Fibroblast of pulmonary artery (primary cell): ENCODE data around the gene NUP214.

ENCODE experiments used
- DNase-seq: peaks from one replicate; pipeline ENCODE4 v3.0.0-alpha.2; 2010; ENCODE audit warnings: low read depth
- H3K4me3 ChIP-seq: replicated peaks from 2 replicates; pipeline ENCODE4 v1.5.1; 2011; ENCODE audit warnings: low read depth, mild to moderate bottlenecking, control low read depth, low read length, moderate library complexity
- CTCF ChIP-seq: IDR thresholded peaks from 2 replicates; pipeline ENCODE4 v1.5.1; 2011; ENCODE audit warnings: mild to moderate bottlenecking, control low read depth, low read length, inconsistent platforms; ENCODE audit errors: missing control alignments

NUP214 gene

DNA sequence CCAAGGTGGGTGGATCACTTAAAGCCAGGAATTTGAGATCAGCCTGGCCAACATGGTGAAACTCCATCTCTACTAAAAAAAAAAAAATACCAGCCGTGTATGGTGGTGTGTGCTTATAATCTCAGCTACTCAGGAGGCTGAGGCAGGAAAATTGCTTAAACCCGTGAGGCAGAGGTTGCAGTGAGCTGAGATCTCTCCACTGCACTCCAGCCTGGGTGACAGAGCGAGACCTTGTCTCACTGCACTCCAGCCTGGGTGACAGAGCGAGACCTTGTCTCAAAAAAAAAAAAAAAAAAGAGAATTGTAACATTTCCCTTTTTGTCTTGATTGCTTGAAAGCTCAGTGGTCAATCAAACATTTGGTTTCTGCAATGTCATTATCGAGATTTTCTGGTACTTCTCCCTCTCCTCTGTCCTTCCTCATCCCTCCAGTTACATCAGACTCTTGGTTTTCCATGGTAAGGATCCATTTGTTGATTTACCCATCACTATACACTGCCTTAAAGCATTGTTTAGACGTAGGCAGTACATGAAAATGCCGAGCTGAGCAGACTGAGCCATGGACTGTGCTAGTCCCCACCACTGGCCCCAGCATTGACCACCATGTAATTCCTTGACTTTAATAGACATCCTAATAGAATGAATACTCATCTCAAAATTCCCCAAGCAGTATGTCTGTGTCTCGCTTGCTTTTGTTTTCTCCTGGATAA lies 40.6 kb upstream of the NUP214 start:
- H3K4me3 ChIP-seq = no peak overlapping the region
- no peak for DNase-seq
- TF ChIP-seq CTCF = no peak

DNA sequence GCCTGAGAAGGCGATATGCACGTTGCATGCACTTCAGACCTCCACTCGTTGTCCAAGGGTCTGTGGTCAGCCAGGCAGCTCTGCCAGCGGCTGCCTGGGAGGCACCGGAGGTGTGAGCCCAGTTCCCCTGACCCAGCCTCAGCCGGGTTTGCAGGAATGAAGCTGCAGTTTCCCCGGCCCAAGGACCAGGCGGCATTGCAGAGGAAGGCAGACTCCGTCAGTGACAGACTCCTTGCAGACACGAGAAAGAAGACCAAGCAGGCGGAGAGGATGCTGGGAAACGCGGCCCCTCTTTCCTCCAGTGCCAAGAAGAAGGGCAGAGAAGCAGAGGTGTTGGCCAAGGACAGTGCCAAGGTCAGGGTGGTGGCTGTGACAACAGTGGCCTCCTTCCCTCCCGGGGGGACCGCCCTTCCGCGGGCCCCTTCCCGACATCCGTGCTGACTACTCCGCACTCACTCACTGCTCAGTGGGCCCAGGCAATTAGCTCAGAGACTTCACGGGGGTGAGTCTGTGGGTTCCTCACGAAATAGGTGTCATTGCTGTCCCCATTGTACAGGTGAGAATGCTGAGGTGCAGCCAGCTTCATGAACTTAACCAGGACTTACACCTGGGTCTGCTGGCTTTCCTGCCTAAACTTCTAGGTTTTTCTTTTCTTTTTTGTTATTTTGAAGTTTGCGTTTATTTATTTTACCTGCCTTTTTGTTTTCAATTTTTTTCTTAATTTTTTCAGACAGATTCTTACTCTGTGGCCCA lies 39.8 kb upstream of the NUP214 start:
- DNase-seq = no peak
- TF ChIP-seq CTCF = no peak
- no peak overlapping the region for H3K4me3 ChIP-seq

DNA sequence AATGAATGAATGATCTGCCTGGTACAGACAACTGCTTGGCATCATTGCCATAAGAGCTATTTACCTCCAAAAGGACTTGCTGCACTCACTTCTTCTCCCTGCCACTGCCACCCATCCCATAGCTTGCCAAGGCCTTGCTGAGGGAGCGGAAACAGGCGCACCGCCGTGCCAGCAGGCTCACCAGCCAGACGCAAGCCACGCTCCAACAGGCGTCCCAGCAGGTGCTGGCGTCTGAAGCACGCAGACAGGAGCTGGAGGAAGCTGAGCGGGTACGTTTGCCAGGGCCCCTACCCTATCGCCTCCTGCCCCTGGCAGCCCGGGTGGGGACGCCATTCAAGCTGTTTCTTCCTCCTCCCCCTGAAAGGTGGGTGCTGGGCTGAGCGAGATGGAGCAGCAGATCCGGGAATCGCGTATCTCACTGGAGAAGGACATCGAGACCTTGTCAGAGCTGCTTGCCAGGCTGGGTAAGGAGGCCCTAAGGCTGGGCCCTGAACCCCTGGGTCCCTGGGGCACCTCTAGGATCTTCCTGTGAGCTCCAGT lies 38.0 kb upstream of the NUP214 start:
- no peak for TF ChIP-seq CTCF
- no peak overlapping the region for H3K4me3 ChIP-seq
- DNase-seq = no peak

DNA sequence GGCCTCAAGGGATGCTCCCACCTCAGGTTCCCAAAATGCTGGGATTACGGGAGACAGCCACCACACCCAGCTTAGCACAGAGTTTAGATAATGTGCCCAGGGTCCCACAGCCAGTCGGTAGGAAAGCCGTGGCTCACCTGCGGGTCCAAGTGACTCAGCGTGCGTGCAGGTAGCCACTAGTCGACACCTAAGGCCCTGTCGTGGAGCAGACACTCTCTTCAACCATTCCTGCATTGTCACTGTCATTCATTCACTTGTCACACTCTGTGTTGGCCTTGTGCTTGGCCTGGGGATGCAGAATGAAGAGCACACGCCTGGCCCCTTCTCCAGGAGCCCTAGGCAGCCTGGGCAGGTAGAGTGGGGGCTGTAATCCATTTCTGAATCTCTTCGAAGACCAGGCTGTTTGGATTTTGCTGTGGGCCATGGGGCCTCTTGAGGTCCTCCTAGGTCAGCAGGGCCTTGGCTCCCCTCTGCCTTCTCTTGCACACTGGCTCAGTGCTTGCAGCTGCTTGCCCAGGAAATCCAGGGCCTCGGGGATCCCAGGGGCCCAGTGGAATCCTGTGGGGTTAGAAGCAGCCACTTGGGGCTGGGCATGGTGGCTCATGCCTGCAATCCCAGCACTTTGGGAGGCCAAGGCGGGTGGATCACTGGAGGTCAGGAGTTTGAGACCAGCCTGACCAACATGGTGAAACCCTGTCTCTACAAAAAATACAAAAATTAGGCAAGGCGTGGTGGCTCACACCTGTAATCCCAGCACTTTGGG lies 35.2 kb upstream of the NUP214 start:
- no peak for TF ChIP-seq CTCF
- no peak for DNase-seq
- H3K4me3 ChIP-seq = no peak overlapping the region

DNA sequence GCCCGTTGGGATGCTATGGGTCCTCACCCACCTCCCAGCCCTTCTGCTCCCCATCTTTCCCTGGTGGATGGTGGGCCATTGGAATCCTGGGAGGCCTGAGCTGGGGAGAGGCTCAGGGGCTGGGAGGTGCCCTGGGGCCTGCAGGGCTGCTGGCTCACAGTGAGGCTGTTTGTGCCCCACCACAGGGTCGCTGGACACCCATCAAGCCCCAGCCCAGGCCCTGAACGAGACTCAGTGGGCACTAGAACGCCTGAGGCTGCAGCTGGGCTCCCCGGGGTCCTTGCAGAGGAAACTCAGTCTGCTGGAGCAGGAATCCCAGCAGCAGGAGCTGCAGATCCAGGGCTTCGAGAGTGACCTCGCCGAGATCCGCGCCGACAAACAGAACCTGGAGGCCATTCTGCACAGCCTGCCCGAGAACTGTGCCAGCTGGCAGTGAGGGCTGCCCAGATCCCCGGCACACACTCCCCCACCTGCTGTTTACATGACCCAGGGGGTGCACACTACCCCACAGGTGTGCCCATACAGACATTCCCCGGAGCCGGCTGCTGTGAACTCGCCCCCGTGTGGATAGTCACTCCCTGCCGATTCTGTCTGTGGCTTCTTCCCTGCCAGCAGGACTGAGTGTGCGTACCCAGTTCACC lies 33.9 kb upstream of the NUP214 start:
- no peak for DNase-seq
- no peak overlapping the region for H3K4me3 ChIP-seq
- TF ChIP-seq CTCF = no peak

DNA sequence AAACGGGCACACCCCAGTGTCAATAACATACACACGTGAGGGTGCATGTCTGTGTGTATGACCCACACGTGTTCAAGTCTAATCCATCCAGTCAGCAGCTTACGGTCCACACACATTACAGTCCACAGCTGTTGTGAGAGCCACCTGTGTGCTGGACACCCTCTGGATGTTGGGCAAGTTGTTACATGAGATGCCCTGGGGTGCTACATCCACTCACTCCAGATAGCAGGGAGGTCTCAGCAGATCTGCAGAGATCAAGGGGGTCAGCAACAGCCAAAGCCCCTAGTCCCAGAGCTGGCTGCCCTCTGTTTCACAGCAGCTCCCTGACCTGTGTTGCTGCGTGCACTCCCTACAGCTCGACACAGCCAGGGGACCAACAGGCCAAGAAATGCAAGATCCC lies 33.4 kb upstream of the NUP214 start:
- TF ChIP-seq CTCF = no peak
- no peak overlapping the region for H3K4me3 ChIP-seq
- no peak for DNase-seq
